Common myeloid progenitor, CD34-positive (primary cell): ENCODE results near the gene PRELID2.

Experiments used
- CTCF ChIA-PET: fragments of 350-600 bp; sonication (Branson Sonifier 250); formaldehyde crosslinking; loops from one replicate; lab custom pipeline; 2021; ENCODE audit warnings: antibody characterized with exemption; lab: Charles Lee
- POLR2A ChIA-PET: fragments of 350-600 bp; sonication (Branson Sonifier 250); formaldehyde crosslinking; loops from one replicate; lab custom pipeline; 2021; ENCODE audit warnings: antibody characterized with exemption; lab: Charles Lee
- DNase-seq, 3 donors: peaks; one replicate each; pipeline versions ENCODE4 v3.0.0 to v3.0.0-alpha.2; 2013
- H3K27ac ChIP-seq, 2 experiments: 1 replicate in 1 of 2; 2 replicates in 1 of 2; pipeline ENCODE4 v1.7.0; 2013; ENCODE audit warnings: inconsistent platforms in 2 of 2, low read length in 2 of 2, mild to moderate bottlenecking in 2 of 2, low read depth in 1 of 2, moderate library complexity in 1 of 2; ENCODE audit not compliant: severe bottlenecking in 2 of 2, insufficient read depth in 1 of 2, poor library complexity in 1 of 2
- H3K27me3 ChIP-seq, 5 experiments: replicated peaks in 2 of 5; 1 replicate in 3 of 5; 2 replicates in 2 of 5; pipeline versions ENCODE4 v1.6.1 to v1.7.0; 2013; ENCODE audit warnings: low read length in 4 of 5, mild to moderate bottlenecking in 2 of 5, moderate library complexity in 2 of 5, inconsistent platforms in 1 of 5; ENCODE audit not compliant: insufficient read depth in 5 of 5, control insufficient read depth in 4 of 5
- H3K36me3 ChIP-seq, 4 experiments: 1 replicate in 2 of 4; 2 replicates in 2 of 4; pipeline versions ENCODE4 v1.6.1 to v1.7.0; 2013; ENCODE audit warnings: low read length in 3 of 4, control low read depth in 1 of 4, mild to moderate bottlenecking in 1 of 4; ENCODE audit not compliant: control insufficient read depth in 4 of 4, insufficient read depth in 4 of 4
- H3K4me1 ChIP-seq, 4 experiments: 1 replicate in 3 of 4; 2 replicates in 1 of 4; pipeline versions ENCODE4 v1.6.1 to v1.7.1; 2013; ENCODE audit warnings: low read length in 3 of 4, mild to moderate bottlenecking in 3 of 4, control low read depth in 1 of 4, inconsistent platforms in 1 of 4, moderate library complexity in 1 of 4; ENCODE audit not compliant: control insufficient read depth in 4 of 4, insufficient read depth in 4 of 4; ENCODE audit errors: control extremely low read depth in 1 of 4
- H3K4me3 ChIP-seq, 7 experiments: 1 replicate in 4 of 7; 2 replicates in 3 of 7; pipeline versions ENCODE4 v1.5.1 to v1.7.0; 2013; ENCODE audit warnings: mild to moderate bottlenecking in 7 of 7, low read length in 6 of 7, moderate library complexity in 6 of 7, inconsistent platforms in 2 of 7, low read depth in 2 of 7, control low read depth in 1 of 7; ENCODE audit not compliant: insufficient read depth in 4 of 7, control insufficient read depth in 1 of 7; ENCODE audit errors: extremely low read depth in 1 of 7
- H3K9me3 ChIP-seq, 5 experiments: 1 replicate in 4 of 5; 2 replicates in 1 of 5; pipeline versions ENCODE4 v1.6.1 to v1.7.1; 2013; ENCODE audit warnings: low read length in 4 of 5, mild to moderate bottlenecking in 2 of 5, inconsistent platforms in 1 of 5, low read depth in 1 of 5, moderate library complexity in 1 of 5; ENCODE audit not compliant: control insufficient read depth in 4 of 5, insufficient read depth in 2 of 5; ENCODE audit errors: control extremely low read depth in 1 of 5
- WGBS: methylation state at CpG from one replicate; pipeline ENCODE4 v1.1.5; 2013; ENCODE audit not compliant: insufficient coverage; 5-methylcytosine and 5-hydroxymethylcytosine counted together

Gene PRELID2

GRCh38 chr5:145777445-145778063 lies 57.6 kb downstream of the PRELID2 start:
- Histone ChIP-seq H3K4me1 (no peaks in the 10 kb centered on the region), H3K36me3 (peaks cover 3 to 19% (median 9%) of the 10 kb centered on the region in 4 experiments), H3K4me3 (no peak overlapping the region), H3K27me3 (no peaks in the 10 kb centered on the region), H3K27ac (no peak overlapping the region), H3K9me3 (no peaks in the 10 kb centered on the region)
- WGBS: 98% methylated on average over 10 of the region's 11 CpGs
- ChIA-PET POLR2A (no interaction called here), CTCF (no interaction called here)
- DNase-seq: no peak

GRCh38 chr5:145776886-145777285 lies 58.3 kb downstream of the PRELID2 start:
- Histone ChIP-seq H3K4me1 (no peaks in the 10 kb centered on the region), H3K27ac (no peak overlapping the region), H3K27me3 (no peaks in the 10 kb centered on the region), H3K36me3 (peaks cover 3 to 19% (median 11%) of the 10 kb centered on the region in 4 experiments), H3K9me3 (no peaks in the 10 kb centered on the region), H3K4me3 (no peak overlapping the region)
- WGBS: 88% methylated on average over 2 of the region's 2 CpGs
- ChIA-PET POLR2A (no interaction called here), CTCF (no interaction called here)
- no peak for DNase-seq

GRCh38 chr5:145775893-145776444 lies 59.2 kb downstream of the PRELID2 start:
- peak in 2 of 3 donors; percentile 8 to 22 for DNase-seq
- POLR2A ChIA-PET: no interaction called here
- WGBS: 100% methylated on average over 1 of the region's 2 CpGs
- CTCF ChIA-PET: interaction anchor here (1.5 kb wide), 1 partner anchor 10 kb away, joined by 4 read pairs; no protein-coding TSS in a partner anchor
- peaks cover 3 to 25% (median 14%) of the 10 kb centered on the region in 4 experiments for H3K36me3 ChIP-seq
- H3K4me1 ChIP-seq: no peaks in the 10 kb centered on the region
- H3K9me3 ChIP-seq: no peaks in the 10 kb centered on the region
- no peak overlapping the region for H3K27ac ChIP-seq
- H3K4me3 ChIP-seq: no peak overlapping the region
- H3K27me3 ChIP-seq: no peaks in the 10 kb centered on the region

- H3K27ac ChIP-seq: no peak overlapping the region
- peaks cover 3 to 25% (median 14%) of the 10 kb centered on the region in 4 experiments for H3K36me3 ChIP-seq
- ChIA-PET POLR2A (no interaction called here), CTCF (interaction anchor here (1.5 kb wide), 1 partner anchor 10 kb away, joined by 4 read pairs; no protein-coding TSS in a partner anchor)
- WGBS: no CpG with 5 or more reads among the region's 1 CpG
- no peaks in the 10 kb centered on the region for H3K4me1 ChIP-seq
- DNase-seq: no peak
- H3K9me3 ChIP-seq: no peaks in the 10 kb centered on the region
- no peaks in the 10 kb centered on the region for H3K27me3 ChIP-seq
- H3K4me3 ChIP-seq: no peak overlapping the region
Measured at GRCh38 chr5:145775411-145775810, 59.7 kb downstream of the PRELID2 start.

GRCh38 chr5:145774442-145774841 lies 60.7 kb downstream of the PRELID2 start:
- H3K36me3 ChIP-seq: peaks cover 3 to 27% (median 14%) of the 10 kb centered on the region in 4 experiments
- ChIA-PET CTCF (interaction anchor here (1.2 to 1.5 kb wide), 2 partner anchors 11 to 356 kb away, joined by 3 to 4 read pairs; no protein-coding TSS in a partner anchor), POLR2A (no interaction called here)
- H3K4me3 ChIP-seq: no peak overlapping the region
- no peaks in the 10 kb centered on the region for H3K9me3 ChIP-seq
- H3K27ac ChIP-seq: no peak overlapping the region
- H3K4me1 ChIP-seq: no peaks in the 10 kb centered on the region
- no peak for DNase-seq
- H3K27me3 ChIP-seq: no peaks in the 10 kb centered on the region
- WGBS: 100% methylated on average over 1 of the region's 1 CpG

- Histone ChIP-seq H3K36me3 (peaks cover 5 to 30% (median 9%) of the 10 kb centered on the region in 4 experiments), H3K27ac (no peak overlapping the region), H3K4me1 (no peaks in the 10 kb centered on the region), H3K9me3 (peaks cover 0 to 1% (median 0%) of the 10 kb centered on the region in 5 experiments), H3K27me3 (no peaks in the 10 kb centered on the region), H3K4me3 (no peak overlapping the region)
- DNase-seq: no peak
- POLR2A ChIA-PET: no interaction called here
- CTCF ChIA-PET: no interaction called here
Measured at GRCh38 chr5:145772466-145772865, 62.7 kb downstream of the PRELID2 start.

GRCh38 chr5:145768863-145769262 lies 66.3 kb downstream of the PRELID2 start:
- no peak overlapping the region for H3K4me3 ChIP-seq

More at GRCh38 chr5:145768863-145769262, 66.3 kb downstream of the PRELID2 start:
- Histone ChIP-seq H3K27ac (no peak overlapping the region), H3K36me3 (peaks cover 2 to 32% (median 11%) of the 10 kb centered on the region in 4 experiments), H3K9me3 (peaks cover 0 to 5% (median 0%) of the 10 kb centered on the region in 5 experiments), H3K4me1 (no peaks in the 10 kb centered on the region), H3K27me3 (no peaks in the 10 kb centered on the region)
- WGBS: 100% methylated on average over 2 of the region's 3 CpGs
- ChIA-PET CTCF (no interaction called here), POLR2A (no interaction called here)
- DNase-seq: no peak
